ENCODE results near the gene ZBTB46.
"Not testable (repeated sequence)": the region's sequence is repeated elsewhere in the genome, so short reads cannot be mapped to it uniquely, and the experiment has no call there.

Gene ZBTB46

GRCh38 chr20:63815615-63816253, 15.3 kb downstream of the ZBTB46 start:
- no peak for DNase-seq (ENCODE audit: low read depth in 2 of 2)

- no peak for DNase-seq (ENCODE audit: low read depth in 2 of 2)
Observed at GRCh38 chr20:63814891-63815614, 16.0 kb downstream of the ZBTB46 start.

GRCh38 chr20:63811491-63811875, 19.6 kb downstream of the ZBTB46 start:
- DNase-seq (ENCODE audit: low read depth in 2 of 2) = no peak

GRCh38 chr20:63810730-63811490, 20.2 kb downstream of the ZBTB46 start:
- DNase-seq (ENCODE audit: low read depth in 2 of 2) = no peak

GRCh38 chr20:63809856-63810255, 21.2 kb downstream of the ZBTB46 start:
- DNase-seq (ENCODE audit: low read depth in 2 of 2) = no peak

GRCh38 chr20:63808964-63809674, 21.9 kb downstream of the ZBTB46 start:
- no peak for DNase-seq (ENCODE audit: low read depth in 2 of 2)

- no peak for DNase-seq (ENCODE audit: low read depth in 2 of 2)
Observed at GRCh38 chr20:63808145-63808724, 22.8 kb downstream of the ZBTB46 start.

GRCh38 chr20:63807654-63808053, 23.4 kb downstream of the ZBTB46 start:
- no peak for DNase-seq (ENCODE audit: low read depth in 2 of 2)

GRCh38 chr20:63804308-63804636, 26.8 kb downstream of the ZBTB46 start:
- no peak for DNase-seq (ENCODE audit: low read depth in 2 of 2)

GRCh38 chr20:63802469-63803240, 28.4 kb downstream of the ZBTB46 start:
- DNase-seq (ENCODE audit: low read depth in 2 of 2) = no peak

- not testable (repeated sequence) for DNase-seq (ENCODE audit: low read depth in 2 of 2)
Observed at GRCh38 chr20:63801174-63801573, 29.9 kb downstream of the ZBTB46 start.

- not testable (repeated sequence) for DNase-seq (ENCODE audit: low read depth in 2 of 2)
Observed at GRCh38 chr20:63800411-63800810, 30.7 kb downstream of the ZBTB46 start.

- not testable (repeated sequence) for DNase-seq (ENCODE audit: low read depth in 2 of 2)
Observed at GRCh38 chr20:63799127-63799526, 31.9 kb downstream of the ZBTB46 start.

GRCh38 chr20:63797175-63797574, 33.9 kb downstream of the ZBTB46 start:
- DNase-seq (ENCODE audit: low read depth in 2 of 2) = not testable (repeated sequence)

- DNase-seq (ENCODE audit: low read depth in 2 of 2) = no peak
Observed at GRCh38 chr20:63795178-63795830, 35.8 kb downstream of the ZBTB46 start.

- DNase-seq (ENCODE audit: low read depth in 2 of 2) = no peak
Observed at GRCh38 chr20:63794614-63795013, 36.5 kb downstream of the ZBTB46 start.

GRCh38 chr20:63792866-63793265, 38.2 kb downstream of the ZBTB46 start:
- DNase-seq (ENCODE audit: low read depth in 2 of 2) = no peak

GRCh38 chr20:63791497-63792156, 39.4 kb downstream of the ZBTB46 start:
- no peak for DNase-seq (ENCODE audit: low read depth in 2 of 2)

- no peak for DNase-seq (ENCODE audit: low read depth in 2 of 2)
Observed at GRCh38 chr20:63790572-63791168, 40.4 kb downstream of the ZBTB46 start.

Measured in fibroblast of skin of left biceps (primary cell).